Activated CD4-positive, alpha-beta T cell treated with anti-CD3 and anti-CD28 coated beads, Interleukin-2, amount 10 ng/mL, durations not matched to agents 24 days and 14 days (primary cell): Measurements from ENCODE around the gene GANC. TPM values are rescaled to one million over a fixed set of nuclear protein-coding genes. Genes with fewer than 3 reads are reported as not detected.

ENCODE experiments used
- DNase-seq: peaks from one replicate; pipeline ENCODE4 v3.0.0; 2022
- H3K27ac Mint-ChIP-seq: one replicate; pipeline ENCODE4 v1.8.0; 2022; ENCODE audit warnings: mild to moderate bottlenecking, mixed read lengths
- H3K27me3 Mint-ChIP-seq: one replicate; pipeline ENCODE4 v1.8.0; 2022; ENCODE audit warnings: mixed read lengths
- H3K36me3 Mint-ChIP-seq: one replicate; pipeline ENCODE4 v1.8.0; 2022; ENCODE audit warnings: low read depth, mild to moderate bottlenecking, mixed read lengths
- H3K4me1 Mint-ChIP-seq: one replicate; pipeline ENCODE4 v1.8.0; 2021; ENCODE audit warnings: mixed read lengths
- H3K4me3 Mint-ChIP-seq: one replicate; pipeline ENCODE4 v1.8.0; 2022; ENCODE audit warnings: mild to moderate bottlenecking, moderate library complexity, mixed read lengths
- H3K9me3 Mint-ChIP-seq: one replicate; pipeline ENCODE4 v1.8.0; 2021; ENCODE audit warnings: mixed read lengths
- intact Hi-C: fragments of 100-400 bp; cut with micrococcal nuclease; formaldehyde crosslinking; loops from one replicate; pipeline ENCODE4 v1.15.1; 2023
- total RNA-seq: library from RNA; stranded (reverse); gene quantifications from 2 replicates; pipeline ENCODE4 v1.2.3, GENCODE V29; 2022

The GANC gene
- total RNA-seq, 1 donor from 2014 or later: 15.0 TPM

- no peak overlapping the region for H3K27ac Mint-ChIP-seq
- H3K27me3 Mint-ChIP-seq: no peaks in the 10 kb centered on the region
- intact Hi-C loops: no loop called here
- no peaks in the 10 kb centered on the region for H3K4me1 Mint-ChIP-seq
- DNase-seq: peak; percentile 77
- no peaks in the 10 kb centered on the region for H3K9me3 Mint-ChIP-seq
- H3K4me3 Mint-ChIP-seq: no peak overlapping the region
- no peaks in the 10 kb centered on the region for H3K36me3 Mint-ChIP-seq
These were observed 112.4 kb downstream of the GANC start for GRCh38 chr15:42385206-42385979.

GRCh38 chr15:42385980-42386700, 113.1 kb downstream of the GANC start:
- no peak overlapping the region for H3K27ac Mint-ChIP-seq
- H3K27me3 Mint-ChIP-seq: no peaks in the 10 kb centered on the region
- H3K9me3 Mint-ChIP-seq: no peaks in the 10 kb centered on the region
- H3K36me3 Mint-ChIP-seq: no peaks in the 10 kb centered on the region
- no peaks in the 10 kb centered on the region for H3K4me1 Mint-ChIP-seq
- DNase-seq: no peak
- intact Hi-C loops: no loop called here
- H3K4me3 Mint-ChIP-seq: no peak overlapping the region

GRCh38 chr15:42387603-42388002, 114.6 kb downstream of the GANC start:
- DNase-seq: no peak
- no peaks in the 10 kb centered on the region for H3K27me3 Mint-ChIP-seq
- intact Hi-C loops: no loop called here
- no peaks in the 10 kb centered on the region for H3K9me3 Mint-ChIP-seq
- no peaks in the 10 kb centered on the region for H3K4me1 Mint-ChIP-seq
- no peaks in the 10 kb centered on the region for H3K36me3 Mint-ChIP-seq
- H3K4me3 Mint-ChIP-seq: no peak overlapping the region
- no peak overlapping the region for H3K27ac Mint-ChIP-seq

GRCh38 chr15:42392309-42393024, 119.5 kb downstream of the GANC start:
- H3K4me3 Mint-ChIP-seq: no peak overlapping the region
- H3K36me3 Mint-ChIP-seq: no peaks in the 10 kb centered on the region
- H3K27me3 Mint-ChIP-seq: no peaks in the 10 kb centered on the region
- H3K4me1 Mint-ChIP-seq: no peaks in the 10 kb centered on the region
- DNase-seq: no peak
- H3K9me3 Mint-ChIP-seq: no peaks in the 10 kb centered on the region
- intact Hi-C loops: no loop called here
- no peak overlapping the region for H3K27ac Mint-ChIP-seq

- Mint-ChIP-seq H3K27me3 (no peaks in the 10 kb centered on the region), H3K4me1 (no peaks in the 10 kb centered on the region), H3K27ac (no peak overlapping the region), H3K4me3 (no peak overlapping the region), H3K9me3 (no peaks in the 10 kb centered on the region), H3K36me3 (no peaks in the 10 kb centered on the region)
- no peak for DNase-seq
- intact Hi-C loops: no loop called here
These were observed 121.1 kb downstream of the GANC start for GRCh38 chr15:42394106-42394505.

GRCh38 chr15:42395838-42396237, 122.8 kb downstream of the GANC start:
- H3K27ac Mint-ChIP-seq: no peak overlapping the region
- H3K4me1 Mint-ChIP-seq: no peaks in the 10 kb centered on the region
- H3K36me3 Mint-ChIP-seq: no peaks in the 10 kb centered on the region
- no peak overlapping the region for H3K4me3 Mint-ChIP-seq
- DNase-seq: no peak
- no peaks in the 10 kb centered on the region for H3K9me3 Mint-ChIP-seq
- no peaks in the 10 kb centered on the region for H3K27me3 Mint-ChIP-seq
- intact Hi-C loops: no loop called here

GRCh38 chr15:42401544-42402454, 128.8 kb downstream of the GANC start:
- no peak for DNase-seq
- H3K27me3 Mint-ChIP-seq: no peaks in the 10 kb centered on the region
- H3K9me3 Mint-ChIP-seq: no peaks in the 10 kb centered on the region
- H3K36me3 Mint-ChIP-seq: peaks cover 2% of the 10 kb centered on the region
- H3K4me3 Mint-ChIP-seq: peak overlapping the region; percentile 38
- intact Hi-C loops: no loop called here
- peak overlapping the region; percentile 67 for H3K27ac Mint-ChIP-seq
- peaks cover 5% of the 10 kb centered on the region for H3K4me1 Mint-ChIP-seq

- H3K27ac Mint-ChIP-seq: no peak overlapping the region
- no peaks in the 10 kb centered on the region for H3K27me3 Mint-ChIP-seq
- no peak overlapping the region for H3K4me3 Mint-ChIP-seq
- H3K36me3 Mint-ChIP-seq: peaks cover 2% of the 10 kb centered on the region
- H3K9me3 Mint-ChIP-seq: no peaks in the 10 kb centered on the region
- DNase-seq: no peak
- peaks cover 5% of the 10 kb centered on the region for H3K4me1 Mint-ChIP-seq
- intact Hi-C loops: no loop called here
These were observed 129.6 kb downstream of the GANC start for GRCh38 chr15:42402455-42403205.

- DNase-seq: no peak
- Mint-ChIP-seq H3K4me3 (no peak overlapping the region), H3K27ac (no peak overlapping the region), H3K27me3 (no peaks in the 10 kb centered on the region), H3K36me3 (peaks cover 2% of the 10 kb centered on the region), H3K9me3 (no peaks in the 10 kb centered on the region), H3K4me1 (peaks cover 5% of the 10 kb centered on the region)
- intact Hi-C loops: no loop called here
These were observed 130.4 kb downstream of the GANC start for GRCh38 chr15:42403389-42403788.

- no peaks in the 10 kb centered on the region for H3K9me3 Mint-ChIP-seq
- no peak for DNase-seq
- H3K4me1 Mint-ChIP-seq: peaks cover 5% of the 10 kb centered on the region
- H3K36me3 Mint-ChIP-seq: peaks cover 2% of the 10 kb centered on the region
- intact Hi-C loops: no loop called here
- H3K27ac Mint-ChIP-seq: no peak overlapping the region
- H3K4me3 Mint-ChIP-seq: no peak overlapping the region
- H3K27me3 Mint-ChIP-seq: no peaks in the 10 kb centered on the region
These were observed 131.6 kb downstream of the GANC start for GRCh38 chr15:42404461-42405235.

GRCh38 chr15:42405863-42406482, 133.0 kb downstream of the GANC start:
- Mint-ChIP-seq H3K4me1 (peaks cover 5% of the 10 kb centered on the region), H3K9me3 (no peaks in the 10 kb centered on the region), H3K27me3 (no peaks in the 10 kb centered on the region), H3K27ac (no peak overlapping the region), H3K4me3 (no peak overlapping the region), H3K36me3 (peaks cover 4% of the 10 kb centered on the region)
- DNase-seq: no peak
- intact Hi-C loops: no loop called here
